PC-3 (cell line): ENCODE data around the gene NAP1L4.

ENCODE experiments used
- EZH2 ChIP-seq: fragments of 300-600 bp; sonication (generic); IDR thresholded peaks from one replicate; pipeline ENCODE4 v1.6.1; 2017; ENCODE audit warnings: antibody characterized with exemption, mild to moderate bottlenecking, low read length; ENCODE audit not compliant: unreplicated experiment
- EZH2phosphoT487 ChIP-seq: fragments of 300-600 bp; sonication (generic); IDR thresholded peaks from 2 replicates; pipeline ENCODE4 v1.6.1; 2018; ENCODE audit warnings: mild to moderate bottlenecking, antibody characterized with exemption, low read length, borderline replicate concordance
- TF ChIP-seq, protein P1 (sequence below): fragments of 300-600 bp; sonication (generic); conservative IDR thresholded peaks from 2 replicates; pipeline ENCODE4 v1.5.1; 2017; ENCODE audit warnings: antibody characterized with exemption, low read depth, mild to moderate bottlenecking, low read length

DNA sequence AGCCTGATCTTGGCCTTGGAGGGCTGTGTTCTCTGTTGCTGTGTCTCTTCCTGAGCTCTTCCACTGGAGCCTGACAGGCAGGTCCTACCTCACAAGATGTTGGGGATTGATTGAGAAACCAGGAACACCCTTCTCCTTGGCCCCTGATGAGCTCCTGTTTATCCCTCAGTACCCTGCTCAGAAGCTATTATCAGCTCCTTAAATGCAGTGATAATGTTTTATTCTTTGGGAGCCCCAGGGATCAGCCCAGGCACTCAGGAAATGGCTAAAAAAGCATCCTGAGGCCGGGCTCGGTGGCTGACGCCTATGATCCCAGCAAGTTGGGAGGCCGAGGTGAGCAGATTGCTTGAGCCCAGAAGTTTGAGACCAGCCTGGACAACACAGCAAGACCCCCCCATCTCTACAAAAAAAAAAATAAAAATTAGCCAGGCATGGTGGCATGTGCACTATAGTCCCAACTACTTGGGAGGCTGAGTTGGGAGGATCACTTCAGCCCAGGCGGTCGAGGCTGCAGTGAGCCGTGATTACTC lies 58.0 kb downstream of the NAP1L4 start:
- TF ChIP-seq EZH2 (no peak), EZH2phosphoT487 (no peak)
- TF ChIP-seq, protein P1, sequence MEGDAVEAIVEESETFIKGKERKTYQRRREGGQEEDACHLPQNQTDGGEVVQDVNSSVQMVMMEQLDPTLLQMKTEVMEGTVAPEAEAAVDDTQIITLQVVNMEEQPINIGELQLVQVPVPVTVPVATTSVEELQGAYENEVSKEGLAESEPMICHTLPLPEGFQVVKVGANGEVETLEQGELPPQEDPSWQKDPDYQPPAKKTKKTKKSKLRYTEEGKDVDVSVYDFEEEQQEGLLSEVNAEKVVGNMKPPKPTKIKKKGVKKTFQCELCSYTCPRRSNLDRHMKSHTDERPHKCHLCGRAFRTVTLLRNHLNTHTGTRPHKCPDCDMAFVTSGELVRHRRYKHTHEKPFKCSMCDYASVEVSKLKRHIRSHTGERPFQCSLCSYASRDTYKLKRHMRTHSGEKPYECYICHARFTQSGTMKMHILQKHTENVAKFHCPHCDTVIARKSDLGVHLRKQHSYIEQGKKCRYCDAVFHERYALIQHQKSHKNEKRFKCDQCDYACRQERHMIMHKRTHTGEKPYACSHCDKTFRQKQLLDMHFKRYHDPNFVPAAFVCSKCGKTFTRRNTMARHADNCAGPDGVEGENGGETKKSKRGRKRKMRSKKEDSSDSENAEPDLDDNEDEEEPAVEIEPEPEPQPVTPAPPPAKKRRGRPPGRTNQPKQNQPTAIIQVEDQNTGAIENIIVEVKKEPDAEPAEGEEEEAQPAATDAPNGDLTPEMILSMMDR, result no peak
